H9 (cell line): Measurements from ENCODE around the gene GRID2. TPM values are rescaled to one million over a fixed set of nuclear protein-coding genes. Genes with fewer than 3 reads are reported as not detected.

ENCODE experiments used
- DNase-seq: peaks from one replicate; pipeline ENCODE4 v3.0.0-alpha.2; 2017
- H2AFZ ChIP-seq: one replicate; pipeline ENCODE4 v1.6.1; 2013; ENCODE audit warnings: mild to moderate bottlenecking, low read length, control low read depth, moderate library complexity
- H2AK5ac ChIP-seq: 2 replicates; pipeline ENCODE4 v1.6.1; 2013; ENCODE audit warnings: low read length, control low read depth, mixed read lengths; ENCODE audit not compliant: insufficient read length
- H2BK120ac ChIP-seq: one replicate; pipeline ENCODE4 v1.6.1; 2013; ENCODE audit warnings: low read depth, mild to moderate bottlenecking, low read length, control low read depth, inconsistent platforms; ENCODE audit not compliant: poor library complexity, severe bottlenecking
- H2BK12ac ChIP-seq: 2 replicates; pipeline ENCODE4 v1.6.1; 2013; ENCODE audit warnings: low read length, control low read depth, mixed read lengths, low read depth; ENCODE audit not compliant: insufficient read length
- H2BK15ac ChIP-seq: 2 replicates; pipeline ENCODE4 v1.6.1; 2013; ENCODE audit warnings: low read depth, low read length, control low read depth
- H2BK20ac ChIP-seq: one replicate; pipeline ENCODE4 v1.6.1; 2013; ENCODE audit warnings: low read depth, mild to moderate bottlenecking, low read length, control low read depth, inconsistent platforms; ENCODE audit not compliant: poor library complexity, severe bottlenecking
- H2BK5ac ChIP-seq: 2 replicates; pipeline ENCODE4 v1.6.1; 2013; ENCODE audit warnings: low read length, control low read depth, mixed read lengths; ENCODE audit not compliant: insufficient read length
- H3K14ac ChIP-seq: 2 replicates; pipeline ENCODE4 v1.6.1; 2013; ENCODE audit warnings: low read length, control low read depth; ENCODE audit not compliant: insufficient read depth
- H3K18ac ChIP-seq: 2 replicates; pipeline ENCODE4 v1.6.1; 2013; ENCODE audit warnings: low read depth, mild to moderate bottlenecking, mixed read lengths, low read length, control low read depth; ENCODE audit not compliant: insufficient read length
- H3K23ac ChIP-seq: 2 replicates; pipeline ENCODE4 v1.6.1; 2013; ENCODE audit warnings: low read length, control low read depth, mixed read lengths, low read depth; ENCODE audit not compliant: insufficient read length
- H3K23me2 ChIP-seq: 2 replicates; pipeline ENCODE4 v1.6.1; 2013; ENCODE audit warnings: low read depth, mild to moderate bottlenecking, mixed read lengths, low read length, control low read depth; ENCODE audit not compliant: insufficient read length, poor library complexity, severe bottlenecking
- H3K27ac ChIP-seq: 2 replicates; pipeline ENCODE4 v1.5.1; 2013; ENCODE audit warnings: low read length, control low read depth, mixed read lengths, low read depth; ENCODE audit not compliant: insufficient read length
- H3K27me3 ChIP-seq: 2 replicates; pipeline ENCODE4 v1.6.1; 2013; ENCODE audit warnings: low read length, control low read depth, inconsistent platforms; ENCODE audit not compliant: insufficient read depth
- H3K4ac ChIP-seq: 2 replicates; pipeline ENCODE4 v1.6.1; 2013; ENCODE audit warnings: low read depth, mild to moderate bottlenecking, control low read depth, inconsistent platforms, low read length, moderate library complexity
- H3K4me1 ChIP-seq: 2 replicates; pipeline ENCODE4 v1.6.1; 2013; ENCODE audit warnings: low read length, control low read depth, inconsistent platforms; ENCODE audit not compliant: insufficient read depth
- H3K4me2 ChIP-seq: 2 replicates; pipeline ENCODE4 v1.6.1; 2013; ENCODE audit warnings: low read length, control low read depth, mixed read lengths; ENCODE audit not compliant: insufficient read length, insufficient read depth
- H3K56ac ChIP-seq: 2 replicates; pipeline ENCODE4 v1.6.1; 2013; ENCODE audit warnings: low read depth, mild to moderate bottlenecking, mixed read lengths, low read length, control low read depth; ENCODE audit not compliant: insufficient read length
- H3K79me1 ChIP-seq: 2 replicates; pipeline ENCODE4 v1.6.1; 2013; ENCODE audit warnings: low read depth, mild to moderate bottlenecking, moderate library complexity, low read length, control low read depth, inconsistent platforms; ENCODE audit not compliant: insufficient read depth, poor library complexity, severe bottlenecking
- H3K79me2 ChIP-seq: 2 replicates; pipeline ENCODE4 v1.6.1; 2013; ENCODE audit warnings: low read length, control low read depth, inconsistent platforms; ENCODE audit not compliant: insufficient read depth
- H3K9ac ChIP-seq: 2 replicates; pipeline ENCODE4 v1.6.1; 2013; ENCODE audit warnings: low read length, control low read depth, mixed read lengths; ENCODE audit not compliant: insufficient read length; ENCODE audit errors: extremely low read depth
- H3K9me3 ChIP-seq: one replicate; pipeline ENCODE4 v1.6.1; 2013; ENCODE audit warnings: low read depth, low read length, inconsistent platforms; ENCODE audit not compliant: control insufficient read depth
- H3T11ph ChIP-seq: one replicate; pipeline ENCODE4 v1.6.1; 2013; ENCODE audit warnings: mild to moderate bottlenecking, low read length, control low read depth, inconsistent platforms
- H4K20me1 ChIP-seq: one replicate; pipeline ENCODE4 v1.6.1; 2013; ENCODE audit not compliant: control insufficient read depth, insufficient read length, insufficient read depth
- H4K5ac ChIP-seq: 2 replicates; pipeline ENCODE4 v1.6.1; 2013; ENCODE audit warnings: low read depth, mild to moderate bottlenecking, mixed read lengths, low read length, control low read depth; ENCODE audit not compliant: insufficient read length
- H4K8ac ChIP-seq: replicated peaks from 2 replicates; pipeline ENCODE4 v1.6.1; 2013; ENCODE audit warnings: low read length, control low read depth, mixed read lengths, low read depth; ENCODE audit not compliant: insufficient read length
- H4K91ac ChIP-seq: 2 replicates; pipeline ENCODE4 v1.6.1; 2013; ENCODE audit warnings: low read depth, mild to moderate bottlenecking, moderate library complexity, mixed read lengths, low read length, control low read depth; ENCODE audit not compliant: insufficient read length
- H3K27ac Mint-ChIP-seq, 3 experiments: 2 replicates in 2 of 3; 3 replicates in 1 of 3; pipeline ENCODE4 v1.8.0; 2020 to 2021; ENCODE audit warnings: mixed read lengths in 3 of 3, mild to moderate bottlenecking in 1 of 3, moderate library complexity in 1 of 3
- H3K27me3 Mint-ChIP-seq: 2 replicates; pipeline ENCODE4 v1.8.0; 2021; ENCODE audit warnings: low read depth, mild to moderate bottlenecking, moderate library complexity, mixed read lengths
- H3K36me3 Mint-ChIP-seq, 3 experiments: 2 replicates in 2 of 3; 3 replicates in 1 of 3; pipeline ENCODE4 v1.8.0; 2020 to 2021; ENCODE audit warnings: low read depth in 3 of 3, mixed read lengths in 3 of 3; ENCODE audit not compliant: insufficient read depth in 1 of 3
- H3K4me1 Mint-ChIP-seq, 2 experiments: 2 replicates each; pipeline ENCODE4 v1.8.0; 2020; ENCODE audit warnings: mixed read lengths in 2 of 2
- H3K4me3 Mint-ChIP-seq, 2 experiments: 2 replicates in 1 of 2; 3 replicates in 1 of 2; pipeline ENCODE4 v1.8.0; 2020 to 2021; ENCODE audit warnings: mild to moderate bottlenecking in 2 of 2, mixed read lengths in 2 of 2, moderate library complexity in 1 of 2
- H3K9me3 Mint-ChIP-seq, 2 experiments: 2 replicates in 1 of 2; 3 replicates in 1 of 2; pipeline ENCODE4 v1.8.0; 2020; ENCODE audit warnings: mild to moderate bottlenecking in 2 of 2, mixed read lengths in 2 of 2, moderate library complexity in 1 of 2
- WGBS: extraction: QIAGEN DNeasy Blood & Tissue Kit; methylation state at CpG from one replicate; pipeline ENCODE4 v1.1.7; 2013; ENCODE audit warnings: missing lambda C conversion rate, low lambda C conversion rate, mixed read lengths; ENCODE audit not compliant: insufficient read length; ENCODE audit errors: extremely low coverage; 5-methylcytosine and 5-hydroxymethylcytosine counted together
- total RNA-seq: library from RNA; stranded (reverse); gene quantifications from 2 replicates; pipeline ENCODE4 v1.2.1, GENCODE V29; 2021
- TF ChIP-seq, protein P1 (sequence below): fragments of 200-600 bp; sonication (generic); conservative IDR thresholded peaks from 3 replicates; pipeline ENCODE4 v1.8.0; 2021; ENCODE audit warnings: antibody characterized with exemption, mild to moderate bottlenecking

GRID2 gene
- total RNA-seq, 1 experiment from 2014 or later, result 21.8 TPM

GRCh38 chr4:92953462-92953861, 649.7 kb downstream of the GRID2 start:
- WGBS, result no CpG with 5 or more reads among the region's 3 CpGs
- Histone ChIP-seq H4K8ac (no peak overlapping the region), H3K4me1 (no peaks in the 10 kb centered on the region), H2BK15ac (no peak overlapping the region), H4K20me1 (no peaks in the 10 kb centered on the region), H2AK5ac (no peak overlapping the region), H2BK20ac (no peak overlapping the region), H2BK5ac (no peak overlapping the region), H2AFZ (no peak overlapping the region), H3K23ac (no peak overlapping the region), H4K5ac (no peak overlapping the region), H3K4me2 (no peak overlapping the region), H2BK12ac (no peak overlapping the region), H2BK120ac (no peak overlapping the region), H3K4ac (no peak overlapping the region), H4K91ac (no peak overlapping the region), H3K18ac (no peak overlapping the region), H3K79me1 (no peaks in the 10 kb centered on the region), H3K27ac (no peak overlapping the region), H3T11ph (no peak overlapping the region), H3K23me2 (no peaks in the 10 kb centered on the region), H3K14ac (no peak overlapping the region), H3K9ac (no peak overlapping the region), H3K9me3 (no peaks in the 10 kb centered on the region), H3K79me2 (no peaks in the 10 kb centered on the region), H3K56ac (no peak overlapping the region), H3K27me3 (no peaks in the 10 kb centered on the region)
- DNase-seq, result no peak
- Mint-ChIP-seq H3K4me3 (no peak overlapping the region), H3K9me3 (no peaks in the 10 kb centered on the region), H3K4me1 (no peaks in the 10 kb centered on the region), H3K27ac (no peak overlapping the region), H3K36me3 (no peaks in the 10 kb centered on the region; a peak in 2 of 7 replicates), H3K27me3 (no peaks in the 10 kb centered on the region)
- TF ChIP-seq, protein P1, sequence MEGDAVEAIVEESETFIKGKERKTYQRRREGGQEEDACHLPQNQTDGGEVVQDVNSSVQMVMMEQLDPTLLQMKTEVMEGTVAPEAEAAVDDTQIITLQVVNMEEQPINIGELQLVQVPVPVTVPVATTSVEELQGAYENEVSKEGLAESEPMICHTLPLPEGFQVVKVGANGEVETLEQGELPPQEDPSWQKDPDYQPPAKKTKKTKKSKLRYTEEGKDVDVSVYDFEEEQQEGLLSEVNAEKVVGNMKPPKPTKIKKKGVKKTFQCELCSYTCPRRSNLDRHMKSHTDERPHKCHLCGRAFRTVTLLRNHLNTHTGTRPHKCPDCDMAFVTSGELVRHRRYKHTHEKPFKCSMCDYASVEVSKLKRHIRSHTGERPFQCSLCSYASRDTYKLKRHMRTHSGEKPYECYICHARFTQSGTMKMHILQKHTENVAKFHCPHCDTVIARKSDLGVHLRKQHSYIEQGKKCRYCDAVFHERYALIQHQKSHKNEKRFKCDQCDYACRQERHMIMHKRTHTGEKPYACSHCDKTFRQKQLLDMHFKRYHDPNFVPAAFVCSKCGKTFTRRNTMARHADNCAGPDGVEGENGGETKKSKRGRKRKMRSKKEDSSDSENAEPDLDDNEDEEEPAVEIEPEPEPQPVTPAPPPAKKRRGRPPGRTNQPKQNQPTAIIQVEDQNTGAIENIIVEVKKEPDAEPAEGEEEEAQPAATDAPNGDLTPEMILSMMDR, result no peak
